COLO829 (cell line): ENCODE results near the gene C19orf67.

ENCODE experiments used
- DNase-seq: peaks from one replicate; pipeline ENCODE4 v3.0.0; 2012; ENCODE audit warnings: low spot score

The C19orf67 gene

DNA sequence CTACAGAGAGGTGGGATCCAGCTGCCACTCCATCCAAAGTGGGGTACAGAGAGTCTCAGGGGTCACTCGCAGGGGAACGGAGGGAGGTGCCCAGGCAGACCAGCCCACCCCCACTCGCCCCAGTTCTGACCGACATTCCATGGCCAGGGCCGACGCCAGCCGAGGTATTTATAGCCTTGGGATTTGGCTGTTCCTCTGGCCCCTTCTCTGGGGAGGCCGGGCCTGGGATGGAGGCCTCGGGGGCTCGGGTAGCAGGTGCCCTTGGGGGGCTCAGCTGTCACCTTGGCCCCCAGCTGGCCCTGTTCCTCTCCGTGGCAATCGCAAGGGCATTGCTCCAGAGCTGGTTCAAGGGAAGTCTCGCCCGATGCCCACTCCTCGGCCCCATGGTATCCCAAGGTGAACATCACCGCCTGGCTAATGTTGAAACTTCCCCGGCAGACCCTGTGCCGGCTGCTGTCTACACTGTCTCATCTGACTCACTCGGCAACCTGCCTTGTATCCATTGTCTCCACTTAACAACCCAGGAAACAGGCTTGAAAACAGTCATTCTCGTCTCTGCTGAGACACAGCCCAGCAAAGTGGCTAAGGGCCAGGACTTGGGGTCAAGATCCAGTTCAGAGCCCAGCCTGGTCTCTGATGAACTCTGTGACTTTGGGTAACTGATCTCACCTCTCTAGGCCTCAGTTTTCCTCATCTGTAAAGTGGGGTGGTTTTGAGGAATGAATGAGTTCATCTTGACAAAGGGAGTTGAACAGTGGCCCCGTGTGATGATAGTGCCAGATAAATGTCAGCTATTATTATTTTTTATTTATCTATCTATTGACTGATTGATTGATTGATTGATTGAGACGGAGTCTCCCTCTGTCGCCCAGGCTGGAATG, 22.2 kb upstream of the C19orf67 start:
- DNase-seq = no peak

DNA sequence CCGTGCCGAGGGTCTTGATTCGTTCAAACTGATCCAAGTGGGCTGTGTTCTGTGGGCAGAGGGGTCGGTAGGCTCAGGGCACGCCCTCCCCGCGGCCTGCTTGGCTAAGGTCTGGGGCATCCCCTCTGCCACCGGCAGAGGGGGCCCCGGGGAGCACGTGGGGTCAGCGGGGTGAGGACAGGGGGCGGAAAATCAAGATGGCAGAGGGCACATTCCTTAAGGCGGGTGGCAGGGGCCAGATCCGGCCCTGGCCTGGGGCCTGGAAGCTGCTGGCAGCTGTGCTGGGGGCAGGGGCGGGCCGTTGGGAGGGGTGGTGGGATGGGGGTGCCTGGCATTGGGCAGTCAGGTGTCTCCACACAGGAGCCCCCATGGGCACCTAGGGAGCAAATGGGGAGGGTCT, 21.3 kb upstream of the C19orf67 start:
- DNase-seq = no peak

GRCh38 chr19:14105680-14106079, 20.1 kb upstream of the C19orf67 start:
- no peak for DNase-seq

GRCh38 chr19:14103310-14103709, 17.7 kb upstream of the C19orf67 start:
- no peak for DNase-seq

- DNase-seq = no peak
Observed at GRCh38 chr19:14102756-14103155, 17.2 kb upstream of the C19orf67 start.

- no peak for DNase-seq
Observed at GRCh38 chr19:14102102-14102696, 16.6 kb upstream of the C19orf67 start.

- DNase-seq = no peak
Observed at GRCh38 chr19:14101003-14101545, 15.5 kb upstream of the C19orf67 start.

DNA sequence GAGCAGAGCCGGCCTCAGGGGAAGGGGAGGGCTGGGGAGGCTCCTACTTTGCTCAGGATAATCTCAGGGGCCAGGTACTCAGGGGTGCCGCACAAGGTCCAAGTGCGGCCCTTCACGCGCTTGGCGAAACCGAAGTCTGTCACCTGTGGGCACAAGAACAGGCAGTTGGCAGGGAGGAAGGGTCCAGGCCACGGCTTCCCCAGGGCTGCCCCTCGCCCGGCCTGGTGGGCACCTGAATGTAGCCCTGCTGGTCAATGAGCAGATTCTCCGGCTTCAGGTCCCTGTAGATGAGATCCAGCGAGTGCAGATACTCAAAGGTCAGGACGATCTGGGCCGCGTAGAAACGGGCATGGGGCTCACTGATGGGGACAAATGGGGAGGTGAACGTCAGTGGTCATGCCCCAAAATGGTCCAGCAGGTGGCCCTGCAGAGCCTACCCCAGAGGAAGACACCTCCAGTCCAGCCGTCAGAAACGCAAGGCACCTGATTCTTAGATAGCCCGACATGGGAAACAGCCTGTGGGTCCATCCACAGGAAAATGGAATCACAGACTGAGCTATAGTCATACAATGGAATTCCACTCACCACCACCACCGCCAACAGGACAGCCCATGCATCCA, 12.1 kb upstream of the C19orf67 start:
- no peak for DNase-seq

DNA sequence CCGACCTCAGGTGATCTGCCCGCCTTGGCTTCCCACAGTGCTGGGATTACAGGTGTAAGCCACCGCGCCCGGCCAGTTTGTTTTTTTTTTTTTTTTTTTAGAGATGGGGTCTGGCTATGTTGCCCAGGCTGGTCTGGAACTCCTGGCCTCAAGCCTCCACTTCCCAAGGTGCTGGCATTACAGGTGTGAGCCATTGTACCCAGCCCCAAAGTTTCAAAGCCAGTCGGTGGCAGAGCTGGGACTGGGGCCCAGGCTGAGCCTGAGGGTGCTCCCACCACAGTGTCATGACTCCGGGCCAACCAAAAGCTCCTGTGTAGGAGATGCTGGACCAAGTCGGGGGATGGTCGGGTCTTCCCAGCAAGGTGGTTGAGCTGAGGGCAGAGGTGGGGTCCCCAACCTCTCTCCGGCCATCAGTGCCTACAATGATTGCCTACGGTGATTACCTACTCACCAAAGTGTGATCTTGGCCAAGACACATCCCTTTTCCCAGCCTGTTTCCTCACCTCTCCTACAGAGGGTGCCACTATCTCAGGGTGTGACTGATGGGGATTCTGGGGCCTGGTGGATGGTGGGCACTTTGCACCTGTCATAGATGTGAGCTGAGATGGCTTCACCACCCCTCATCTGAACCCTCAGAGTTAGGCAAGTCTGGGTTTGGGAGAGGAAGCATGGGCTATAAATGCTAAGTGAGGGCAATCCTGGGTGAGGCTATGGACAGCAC, 10.8 kb upstream of the C19orf67 start:
- DNase-seq = no peak

- DNase-seq = no peak
Observed at GRCh38 chr19:14094854-14095253, 9.3 kb upstream of the C19orf67 start.

- no peak for DNase-seq
Observed at GRCh38 chr19:14093117-14093823, 7.7 kb upstream of the C19orf67 start.

GRCh38 chr19:14091813-14092462, 6.4 kb upstream of the C19orf67 start:
- no peak for DNase-seq

DNA sequence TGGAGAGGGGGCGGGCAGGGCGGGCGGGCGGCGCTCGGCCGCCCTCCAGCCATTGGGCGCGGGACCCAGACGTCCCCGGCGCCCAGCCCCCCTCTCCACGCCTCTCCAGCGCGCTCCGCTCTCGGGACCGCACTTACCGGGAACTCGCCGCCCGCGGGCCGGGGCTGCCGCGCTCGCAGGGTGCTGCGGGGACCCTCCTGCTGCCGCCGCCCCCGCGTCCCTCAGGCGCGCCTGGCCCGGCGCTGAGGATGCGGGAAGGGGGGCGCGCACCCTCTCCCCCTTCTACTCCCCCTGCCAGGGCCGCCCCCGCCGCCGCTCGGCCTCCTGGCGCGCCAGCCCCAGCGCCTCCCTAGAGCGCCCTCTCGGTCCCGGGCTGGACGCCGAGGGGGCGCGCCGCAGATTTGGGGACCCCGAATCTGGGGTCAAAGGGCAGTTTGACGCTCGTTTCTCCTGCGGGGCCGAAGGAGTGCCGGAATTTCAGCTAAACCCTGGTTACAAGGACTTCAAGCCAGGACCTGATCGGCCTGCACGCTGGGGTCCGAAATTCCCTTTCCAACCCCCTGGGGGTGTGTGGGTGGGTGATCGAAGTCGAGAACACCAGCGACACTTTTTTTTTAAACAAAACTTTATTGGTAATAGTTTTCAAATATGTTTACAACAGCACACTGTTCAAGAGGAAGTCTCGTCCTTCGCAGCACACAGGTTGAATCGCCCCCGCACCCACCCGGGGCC, 5.7 kb upstream of the C19orf67 start:
- no peak for DNase-seq

- DNase-seq = peak; percentile 66
Observed at GRCh38 chr19:14090509-14091080, 5.0 kb upstream of the C19orf67 start, which contains the start of gene SAMD1. SAMD1 (minus strand) TSS chr19:14090751.

- DNase-seq = no peak
Observed at GRCh38 chr19:14089662-14090508, 4.3 kb upstream of the C19orf67 start.

DNA sequence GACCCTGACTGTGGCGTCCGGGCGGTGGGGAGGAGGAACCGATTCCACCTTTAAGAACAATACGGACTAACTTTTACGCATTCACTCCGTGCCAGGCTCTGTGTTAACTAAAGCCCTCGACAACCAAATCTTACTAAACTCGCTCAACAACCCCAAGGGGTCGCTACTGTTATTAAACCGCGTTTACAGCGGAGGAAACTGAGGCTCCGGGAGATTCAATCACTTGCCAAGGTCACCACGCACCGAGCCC, 3.8 kb upstream of the C19orf67 start:
- no peak for DNase-seq

- DNase-seq = no peak
Observed at GRCh38 chr19:14088634-14089411, 3.2 kb upstream of the C19orf67 start.

GRCh38 chr19:14086098-14086497, 515 bp upstream of the C19orf67 start:
- no peak for DNase-seq

GRCh38 chr19:14082675-14082960, 3.0 kb downstream of the C19orf67 start:
- DNase-seq = no peak
